H1 (cell line): ENCODE data around the gene SIK2. TPM values are rescaled to one million over a fixed set of nuclear protein-coding genes. Genes with fewer than 3 reads are reported as not detected.

Experiments
- CTCF ChIA-PET: fragments of 300-600 bp; sonication (Branson Sonifier 250); formaldehyde crosslinking; loops from one replicate; lab custom pipeline; 2021; ENCODE audit not compliant: partially characterized antibody; lab: Charles Lee
- POLR2A ChIA-PET: fragments of 300-600 bp; sonication (Branson Sonifier 250); formaldehyde crosslinking; loops from one replicate; lab custom pipeline; 2021; ENCODE audit warnings: inconsistent platforms; ENCODE audit not compliant: partially characterized antibody; lab: Charles Lee
- DNase-seq, 2 experiments: peaks; one replicate each; pipeline versions ENCODE4 v3.0.0 to v3.0.0-alpha.2; 2010 to 2022; ENCODE audit warnings: low spot score in 2 of 2, low read depth in 1 of 2, mixed read lengths in 1 of 2
- FAIRE-seq: peaks from 2 replicates; lab custom pipeline; 2011; peaks lifted over from hg19 to GRCh38; lab: Jason Lieb, UNC
- H2AFZ ChIP-seq: 2 replicates; pipeline ENCODE4 v1.8.1; 2012; ENCODE audit warnings: low read length, inconsistent platforms
- H2AK5ac ChIP-seq: 2 replicates; pipeline ENCODE4 v1.6.1; 2013; ENCODE audit warnings: low read depth, low read length
- H2BK120ac ChIP-seq: replicated peaks from 2 replicates; pipeline ENCODE3; 2013; ENCODE audit warnings: low read depth, low read length, inconsistent platforms
- H2BK12ac ChIP-seq: 2 replicates; pipeline ENCODE4 v1.6.1; 2013; ENCODE audit warnings: low read depth, low read length
- H2BK15ac ChIP-seq: 2 replicates; pipeline ENCODE4 v1.6.1; 2013; ENCODE audit warnings: low read length
- H2BK20ac ChIP-seq: 2 replicates; pipeline ENCODE4 v1.6.1; 2013; ENCODE audit warnings: low read length
- H2BK5ac ChIP-seq: 2 replicates; pipeline ENCODE4 v1.6.1; 2013; ENCODE audit warnings: low read depth, low read length
- H3K14ac ChIP-seq: 2 replicates; pipeline ENCODE4 v1.6.1; 2013; ENCODE audit warnings: inconsistent platforms; ENCODE audit not compliant: insufficient read length
- H3K18ac ChIP-seq: 2 replicates; pipeline ENCODE4 v1.6.1; 2013; ENCODE audit warnings: low read length; ENCODE audit errors: extremely low read depth
- H3K23ac ChIP-seq: 2 replicates; pipeline ENCODE4 v1.6.1; 2013; ENCODE audit warnings: inconsistent platforms; ENCODE audit not compliant: insufficient read length
- H3K23me2 ChIP-seq: 2 replicates; pipeline ENCODE4 v1.6.1; 2013; ENCODE audit warnings: low read depth, low read length
- H3K27ac ChIP-seq: 2 replicates; pipeline ENCODE4 v1.6.1; 2011; ENCODE audit warnings: low read depth, low read length, inconsistent platforms
- H3K27me3 ChIP-seq, 4 experiments: replicated peaks in 1 of 4; 1 replicate in 1 of 4; 2 replicates in 3 of 4; pipeline versions ENCODE4 v1.6.1 to v1.8.1; 2011 to 2013; ENCODE audit warnings: low read length in 3 of 4, mild to moderate bottlenecking in 3 of 4, inconsistent platforms in 2 of 4, mixed read lengths in 2 of 4, moderate library complexity in 1 of 4; ENCODE audit not compliant: control insufficient read depth in 3 of 4, insufficient read depth in 3 of 4; ENCODE audit errors: extremely low read depth in 1 of 4
- H3K36me3 ChIP-seq, 4 experiments: 2 replicates each; pipeline versions ENCODE4 v1.6.1 to v1.8.1; 2011 to 2013; ENCODE audit warnings: mild to moderate bottlenecking in 4 of 4, low read length in 3 of 4, moderate library complexity in 2 of 4, control low read depth in 1 of 4, inconsistent platforms in 1 of 4; ENCODE audit not compliant: insufficient read depth in 4 of 4, control insufficient read depth in 2 of 4
- H3K4ac ChIP-seq: replicated peaks from 2 replicates; pipeline ENCODE3; 2013; ENCODE audit warnings: low read length, low read depth, mixed read lengths, inconsistent platforms; ENCODE audit not compliant: insufficient read length
- H3K4me1 ChIP-seq, 4 experiments: replicated peaks in 1 of 4; 1 replicate in 1 of 4; 2 replicates in 3 of 4; pipeline versions ENCODE4 v1.6.1 to v1.8.1; 2011 to 2013; ENCODE audit warnings: low read length in 3 of 4, inconsistent platforms in 2 of 4, mixed read lengths in 1 of 4; ENCODE audit not compliant: insufficient read depth in 4 of 4, control insufficient read depth in 3 of 4
- H3K4me2 ChIP-seq, 2 experiments: 2 replicates each; pipeline versions ENCODE4 v1.6.1 to v1.8.1; 2011 to 2013; ENCODE audit warnings: low read depth in 2 of 2, low read length in 2 of 2, control low read depth in 1 of 2, inconsistent platforms in 1 of 2, mild to moderate bottlenecking in 1 of 2; ENCODE audit not compliant: insufficient read depth in 1 of 2
- H3K4me3 ChIP-seq, 4 experiments: fragments of 200-600, 300-600 bp in 1 of 4; sonication (generic), shearing (Covaris generic), sonication (Bioruptor Twin) in 1 of 4; 2 replicates each; pipeline versions ENCODE4 v1.5.1 to v1.8.1; 2011 to 2016; ENCODE audit warnings: low read length in 4 of 4, low read depth in 3 of 4, control low read depth in 2 of 4, inconsistent platforms in 2 of 4, mild to moderate bottlenecking in 2 of 4, mixed read lengths in 1 of 4, moderate library complexity in 1 of 4; ENCODE audit not compliant: insufficient read depth in 2 of 4; ENCODE audit errors: extremely low read depth in 1 of 4
- H3K56ac ChIP-seq: replicated peaks from 2 replicates; pipeline ENCODE3; 2013; ENCODE audit warnings: low read depth, mild to moderate bottlenecking, mixed read lengths, low read length, inconsistent platforms; ENCODE audit not compliant: insufficient read length
- H3K79me1 ChIP-seq: 2 replicates; pipeline ENCODE4 v1.6.1; 2013; ENCODE audit warnings: low read depth, low read length, control low read depth
- H3K79me2 ChIP-seq, 2 experiments: 2 replicates each; pipeline versions ENCODE4 v1.6.1 to v1.8.1; 2012 to 2013; ENCODE audit warnings: low read length in 2 of 2, mild to moderate bottlenecking in 2 of 2, inconsistent platforms in 1 of 2; ENCODE audit not compliant: insufficient read depth in 2 of 2, control insufficient read depth in 1 of 2
- H3K9ac ChIP-seq, 4 experiments: replicated peaks in 1 of 4; 1 replicate in 1 of 4; 2 replicates in 3 of 4; pipeline versions ENCODE4 v1.6.1 to v1.8.1; 2011 to 2013; ENCODE audit warnings: low read depth in 3 of 4, low read length in 3 of 4, control low read depth in 2 of 4, mild to moderate bottlenecking in 2 of 4, moderate library complexity in 2 of 4, inconsistent platforms in 1 of 4; ENCODE audit errors: extremely low read depth in 1 of 4
- H3K9me3 ChIP-seq, 2 experiments: 2 replicates each; pipeline versions ENCODE4 v1.6.1 to v1.8.1; 2012 to 2013; ENCODE audit warnings: mild to moderate bottlenecking in 2 of 2, moderate library complexity in 2 of 2, control low read depth in 1 of 2, inconsistent platforms in 1 of 2, low read depth in 1 of 2, low read length in 1 of 2, mixed read lengths in 1 of 2; ENCODE audit not compliant: insufficient read depth in 2 of 2
- H4K20me1 ChIP-seq, 2 experiments: replicated peaks in 1 of 2; 2 replicates each; pipeline versions ENCODE3 to v1.8.1; 2011 to 2013; ENCODE audit warnings: inconsistent platforms in 2 of 2, low read length in 2 of 2, mild to moderate bottlenecking in 1 of 2; ENCODE audit not compliant: insufficient read depth in 2 of 2, control insufficient read depth in 1 of 2
- H4K5ac ChIP-seq: 2 replicates; pipeline ENCODE4 v1.6.1; 2013; ENCODE audit warnings: low read length, low read depth, mixed read lengths, inconsistent platforms; ENCODE audit not compliant: insufficient read length
- H4K8ac ChIP-seq: 2 replicates; pipeline ENCODE4 v1.8.0; 2013; ENCODE audit warnings: mild to moderate bottlenecking, moderate library complexity, low read length, inconsistent platforms; ENCODE audit not compliant: insufficient read depth; ENCODE audit errors: extremely low read depth
- H4K91ac ChIP-seq: replicated peaks from 2 replicates; pipeline ENCODE3; 2013; ENCODE audit warnings: low read length, mixed read lengths, inconsistent platforms; ENCODE audit not compliant: insufficient read length
- CBX5 ChIP-seq: fragments of 300-800, 300-1000 bp; sonication (generic); IDR thresholded peaks from 2 replicates; pipeline ENCODE4 v1.7.1; 2016; ENCODE audit warnings: antibody characterized with exemption, low read length, low read depth
- CTCF ChIP-seq, 3 experiments: IDR thresholded peaks; 1 replicate in 2 of 3; 2 replicates in 1 of 3; pipeline versions ENCODE4 v1.5.1 to v1.6.1; 2011; ENCODE audit warnings: low read length in 3 of 3, mild to moderate bottlenecking in 3 of 3, inconsistent platforms in 2 of 3, low read depth in 1 of 3, moderate library complexity in 1 of 3; ENCODE audit not compliant: insufficient read depth in 1 of 3; ENCODE audit errors: control extremely low read depth in 1 of 3
- EGR1 ChIP-seq: IDR thresholded peaks from 2 replicates; pipeline ENCODE4 v1.6.1; 2011; ENCODE audit warnings: low read depth, low read length, borderline replicate concordance
- MAFK ChIP-seq: IDR thresholded peaks from 2 replicates; pipeline ENCODE4 v1.6.1; 2012; ENCODE audit warnings: low read depth, mild to moderate bottlenecking, improper control_type of control experiment, low read length
- POU5F1 ChIP-seq: IDR thresholded peaks from 2 replicates; pipeline ENCODE4 v1.6.1; 2011; ENCODE audit warnings: low read depth, mild to moderate bottlenecking, low read length, moderate library complexity
- WGBS, 2 experiments: shearing (Covaris generic) in 1 of 2; methylation state at CpG; one replicate each; pipeline versions ENCODE4 v1.1.6 to v1.1.7; 2013 to 2015; ENCODE audit warnings: low lambda C conversion rate in 2 of 2, mixed read lengths in 2 of 2, inconsistent platforms in 1 of 2, low coverage in 1 of 2, missing lambda C conversion rate in 1 of 2; ENCODE audit not compliant: insufficient replicate concordance in 2 of 2, insufficient coverage in 1 of 2, insufficient read length in 1 of 2; ENCODE audit errors: extremely low coverage in 1 of 2, missing lambda C conversion rate in 1 of 2; 5-methylcytosine and 5-hydroxymethylcytosine counted together
- long read RNA-seq, 2 experiments: library from RNA in 1 of 2; library from capped mRNA in 1 of 2; stranded (forward); transcript quantifications; one replicate each; pipeline ENCODE4 v2.0.0, GENCODE V29; 2021; ENCODE audit warnings: inconsistent platforms in 1 of 2
- polyA minus RNA-seq, 3 experiments: library from RNA; depleted of rRNA, polyadenylated mRNA; stranded (reverse); fragments of >200 nt; gene quantifications; 1 replicate in 2 of 3; 2 replicates in 1 of 3; pipeline ENCODE4 v1.2.3, GENCODE V29; 2011
- polyA plus RNA-seq, 7 experiments: library from polyadenylated mRNA; depleted of rRNA in 3 of 7; stranded (reverse) in 5 of 7; unstranded in 2 of 7; fragments of >200 nt in 5 of 7; fragments of 200-250 nt in 2 of 7; gene quantifications; 1 replicate in 5 of 7; 2 replicates in 1 of 7; 4 replicates in 1 of 7; pipeline versions ENCODE4 v1.2.1 to v1.2.3, GENCODE V29; 2011 to 2013; ENCODE audit warnings: missing spikeins in 2 of 7, mixed read lengths in 2 of 7
- total RNA-seq: library from RNA; stranded (reverse); fragmentation: NEBNext Ultra II Directional; extraction: Animal tissue kit (Norgen Biotek cat#: 25700); gene quantifications from 2 replicates; pipeline ENCODE4 v1.2.1, GENCODE V29; 2021

The SIK2 gene
- total RNA-seq = 8.8 and 12.7 TPM in 2 replicates
- 8.7 and 11.2 TPM in 2 replicates for polyA plus RNA-seq (2011; rRNA removed)
- 5.8 TPM for polyA plus RNA-seq (2011; cell fraction: cytosol; rRNA removed)
- 10.5 TPM for polyA plus RNA-seq (2011; cell fraction: nucleus; rRNA removed)
- 5.6 to 9.1 TPM (median 6.4 TPM) in 4 replicates for polyA plus RNA-seq (2012, experiment 1 of 2)
- 1.2 TPM for polyA plus RNA-seq (2012, experiment 2 of 2)
- polyA plus RNA-seq (2013, experiment 1 of 2) = 3.1 TPM
- polyA plus RNA-seq (2013, experiment 2 of 2) = 2.5 TPM
- polyA minus RNA-seq (2011; rRNA and poly(A)+ RNA removed) = 13.7 and 20.6 TPM in 2 replicates
- 5.6 TPM for polyA minus RNA-seq (2011; cell fraction: cytosol; rRNA and poly(A)+ RNA removed)
- polyA minus RNA-seq (2011; cell fraction: nucleus; rRNA and poly(A)+ RNA removed) = 5.9 TPM
- long read RNA-seq, experiment 1, full-length matches to known transcripts = 1 of 10 reads
- long read RNA-seq, experiment 1, partial matches to known transcripts = 2 of 10 reads
- long read RNA-seq, experiment 1, other reads (novel, unspliced or antisense) = 7 of 10 reads
- long read RNA-seq, experiment 2, partial matches to known transcripts = 0 of 1 reads
- long read RNA-seq, experiment 2, other reads (novel, unspliced or antisense) = 1 of 1 reads

GRCh38 chr11:111601979-111602864 lies at the start of gene SIK2:
Gene SIK2 (plus strand): TSS chr11:111602449. CDS start chr11:111602564, 115 bp downstream.
- Histone ChIP-seq H3K18ac (peak within 1 kb of the TSS; percentile 71), H3K56ac (peak within 1 kb of the TSS; percentile 16), H3K9ac (peak within 1 kb of the TSS; percentile 16 to 78 (median 64); a peak in 6 of 7 replicates), H4K20me1 (peaks cover 6 to 7% of the 10 kb centered on the region in 2 experiments), H3K36me3 (no peaks in the 10 kb centered on the region), H3K9me3 (no peaks in the 10 kb centered on the region), H3K4ac (no peak within 1 kb of the TSS), H2AFZ (peak within 1 kb of the TSS; percentile 88), H2BK120ac (no peak within 1 kb of the TSS), H4K91ac (peak within 1 kb of the TSS; percentile 81), H3K27ac (peak within 1 kb of the TSS; percentile 45; the same call in 1 of the 2 replicates), H3K4me2 (peak within 1 kb of the TSS; percentile 81 to 92), H2AK5ac (no peak within 1 kb of the TSS), H4K5ac (peak within 1 kb of the TSS; percentile 80), H2BK20ac (no peak within 1 kb of the TSS), H3K23ac (no peak within 1 kb of the TSS), H3K14ac (no peak within 1 kb of the TSS), H3K4me1 (peaks cover 0 to 10% (median 3%) of the 10 kb centered on the region in 4 experiments; a peak in 2 of 7 replicates), H3K79me1 (no peaks in the 10 kb centered on the region; the same call in 1 of the 2 replicates), H3K23me2 (peaks cover 5% of the 10 kb centered on the region; the same call in 1 of the 2 replicates), H2BK12ac (no peak within 1 kb of the TSS), H4K8ac (peak within 1 kb of the TSS; percentile 94), H2BK5ac (peak within 1 kb of the TSS; percentile 66; the same call in 1 of the 2 replicates), H3K27me3 (peaks cover 0 to 18% (median 12%) of the 10 kb centered on the region in 4 experiments; a peak in 5 of 7 replicates), H3K4me3 (peak within 1 kb of the TSS; percentile 62 to 96 (median 77)), H3K79me2 (peaks cover 0 to 17% of the 10 kb centered on the region in 2 experiments; a peak in 2 of 4 replicates), H2BK15ac (no peak within 1 kb of the TSS)
- ChIA-PET POLR2A (interaction anchor here (0.7 to 1.5 kb wide), 4 partner anchors 164 to 175 kb away, joined by 3 to 9 read pairs (median 4); partner anchors contain the start of gene PPP2R1B), CTCF (interaction anchor here (0.5 to 3.2 kb wide), 17 partner anchors 10 to 285 kb away, joined by 3 to 22 read pairs (median 4); partner anchors contain the start of gene PPP2R1B)
- FAIRE-seq (no peak), DNase-seq (peak; percentile 92)
- 1% methylated on average over 34 of the region's 100 CpGs; no CpG with 5 or more reads in 1 of the 2 experiments for WGBS, 2 experiments
- TF ChIP-seq EGR1 (no peak), CBX5 (no peak), MAFK (no peak), CTCF (IDR thresholded peaks at IDR 0.05; ENCODE audit: control extremely low read depth in 1 of 3, insufficient read depth in 1 of 3, low read depth in 1 of 3, low read length in 3 of 3) (peak; percentile 93 to 97 (median 96)), POU5F1 (no peak)
